Central memory CD8-positive, alpha-beta T cell (primary cell): ENCODE results near the gene FLT1.

Source experiments
- ATAC-seq: fragments of 150-1000 bp; cut with Tn5 transposase; replicated peaks from 2 replicates; pipeline ENCODE4 v1.10.0; 2022; ENCODE audit warnings: mild to moderate bottlenecking, moderate FRiP score, moderate number of reproducible peaks; ENCODE audit not compliant: poor library complexity, severe bottlenecking; ENCODE audit errors: extremely low read depth
- DNase-seq, 2 donors: peaks; one replicate each; pipeline ENCODE4 v3.0.0; 2021; ENCODE audit warnings: low spot score in 2 of 2
- H3K27ac Mint-ChIP-seq: one replicate; pipeline ENCODE4 v1.8.0; 2022; ENCODE audit warnings: low read depth, mild to moderate bottlenecking, moderate library complexity, mixed read lengths
- H3K27me3 Mint-ChIP-seq: one replicate; pipeline ENCODE4 v1.8.0; 2022; ENCODE audit warnings: mixed read lengths
- H3K36me3 Mint-ChIP-seq: one replicate; pipeline ENCODE4 v1.8.0; 2022; ENCODE audit warnings: mild to moderate bottlenecking, moderate library complexity, mixed read lengths; ENCODE audit not compliant: insufficient read depth
- H3K4me1 Mint-ChIP-seq: one replicate; pipeline ENCODE4 v1.8.0; 2022; ENCODE audit warnings: mixed read lengths
- H3K4me3 Mint-ChIP-seq: one replicate; pipeline ENCODE4 v1.8.0; 2022; ENCODE audit warnings: mild to moderate bottlenecking, moderate library complexity, mixed read lengths
- H3K9me3 Mint-ChIP-seq: one replicate; pipeline ENCODE4 v1.8.0; 2022; ENCODE audit warnings: mixed read lengths

The FLT1 gene

GRCh38 chr13:28347456-28348371 is 147.2 kb downstream of the FLT1 start:
- no peaks in the 10 kb centered on the region for H3K9me3 Mint-ChIP-seq
- no peak overlapping the region for H3K27ac Mint-ChIP-seq
- no peak overlapping the region for H3K4me3 Mint-ChIP-seq
- no peak for DNase-seq
- H3K27me3 Mint-ChIP-seq, result peaks cover 62% of the 10 kb centered on the region
- ATAC-seq, result no peak
- peaks cover 5% of the 10 kb centered on the region for H3K4me1 Mint-ChIP-seq
- peaks cover 4% of the 10 kb centered on the region for H3K36me3 Mint-ChIP-seq

- no peaks in the 10 kb centered on the region for H3K9me3 Mint-ChIP-seq
- ATAC-seq (no peak), DNase-seq (no peak)
- peaks cover 5% of the 10 kb centered on the region for H3K4me1 Mint-ChIP-seq
- H3K27me3 Mint-ChIP-seq, result peaks cover 60% of the 10 kb centered on the region
- H3K36me3 Mint-ChIP-seq, result peaks cover 4% of the 10 kb centered on the region
- H3K4me3 Mint-ChIP-seq, result no peak overlapping the region
- H3K27ac Mint-ChIP-seq, result no peak overlapping the region
Measured at GRCh38 chr13:28346154-28346553, 148.8 kb downstream of the FLT1 start.

- DNase-seq (no peak), ATAC-seq (no peak)
- Mint-ChIP-seq H3K36me3 (peaks cover 2% of the 10 kb centered on the region), H3K4me1 (peaks cover 5% of the 10 kb centered on the region), H3K27me3 (peaks cover 50% of the 10 kb centered on the region), H3K9me3 (no peaks in the 10 kb centered on the region), H3K4me3 (no peak overlapping the region), H3K27ac (no peak overlapping the region)
Measured at GRCh38 chr13:28344163-28344562, 150.8 kb downstream of the FLT1 start.

GRCh38 chr13:28342251-28342650 is 152.7 kb downstream of the FLT1 start:
- DNase-seq (no peak), ATAC-seq (no peak)
- no peak overlapping the region for H3K27ac Mint-ChIP-seq
- no peaks in the 10 kb centered on the region for H3K4me1 Mint-ChIP-seq
- H3K36me3 Mint-ChIP-seq, result no peaks in the 10 kb centered on the region
- H3K9me3 Mint-ChIP-seq, result no peaks in the 10 kb centered on the region
- H3K4me3 Mint-ChIP-seq, result no peak overlapping the region
- peaks cover 60% of the 10 kb centered on the region for H3K27me3 Mint-ChIP-seq

GRCh38 chr13:28340272-28340793 is 154.6 kb downstream of the FLT1 start:
- no peak overlapping the region for H3K4me3 Mint-ChIP-seq
- no peak overlapping the region for H3K27ac Mint-ChIP-seq
- peaks cover 53% of the 10 kb centered on the region for H3K27me3 Mint-ChIP-seq
- no peaks in the 10 kb centered on the region for H3K4me1 Mint-ChIP-seq
- no peaks in the 10 kb centered on the region for H3K36me3 Mint-ChIP-seq
- ATAC-seq (no peak), DNase-seq (no peak)
- H3K9me3 Mint-ChIP-seq, result no peaks in the 10 kb centered on the region

GRCh38 chr13:28339419-28339818 is 155.5 kb downstream of the FLT1 start:
- DNase-seq, result no peak
- Mint-ChIP-seq H3K4me1 (no peaks in the 10 kb centered on the region), H3K27ac (no peak overlapping the region), H3K27me3 (peaks cover 44% of the 10 kb centered on the region), H3K9me3 (no peaks in the 10 kb centered on the region), H3K4me3 (no peak overlapping the region), H3K36me3 (no peaks in the 10 kb centered on the region)
- no peak for ATAC-seq

- Mint-ChIP-seq H3K27me3 (peaks cover 37% of the 10 kb centered on the region), H3K9me3 (no peaks in the 10 kb centered on the region), H3K4me3 (no peak overlapping the region), H3K4me1 (no peaks in the 10 kb centered on the region), H3K36me3 (no peaks in the 10 kb centered on the region), H3K27ac (no peak overlapping the region)
- no peak for DNase-seq
- no peak for ATAC-seq
Measured at GRCh38 chr13:28338742-28339141, 156.2 kb downstream of the FLT1 start.

- H3K36me3 Mint-ChIP-seq, result no peaks in the 10 kb centered on the region
- H3K27ac Mint-ChIP-seq, result no peak overlapping the region
- ATAC-seq, result no peak
- peaks cover 34% of the 10 kb centered on the region for H3K27me3 Mint-ChIP-seq
- H3K9me3 Mint-ChIP-seq, result no peaks in the 10 kb centered on the region
- H3K4me1 Mint-ChIP-seq, result no peaks in the 10 kb centered on the region
- DNase-seq, result no peak
- no peak overlapping the region for H3K4me3 Mint-ChIP-seq
Measured at GRCh38 chr13:28338006-28338574, 156.8 kb downstream of the FLT1 start.

GRCh38 chr13:28337166-28338005 is 157.5 kb downstream of the FLT1 start:
- no peak for ATAC-seq
- Mint-ChIP-seq H3K9me3 (no peaks in the 10 kb centered on the region), H3K27ac (no peak overlapping the region), H3K4me1 (no peaks in the 10 kb centered on the region), H3K4me3 (no peak overlapping the region), H3K27me3 (peaks cover 34% of the 10 kb centered on the region), H3K36me3 (no peaks in the 10 kb centered on the region)
- no peak for DNase-seq

- H3K9me3 Mint-ChIP-seq, result no peaks in the 10 kb centered on the region
- H3K36me3 Mint-ChIP-seq, result no peaks in the 10 kb centered on the region
- H3K4me3 Mint-ChIP-seq, result no peak overlapping the region
- ATAC-seq (no peak), DNase-seq (no peak)
- peaks cover 34% of the 10 kb centered on the region for H3K27me3 Mint-ChIP-seq
- no peaks in the 10 kb centered on the region for H3K4me1 Mint-ChIP-seq
- no peak overlapping the region for H3K27ac Mint-ChIP-seq
Measured at GRCh38 chr13:28336193-28336657, 158.7 kb downstream of the FLT1 start.

GRCh38 chr13:28333204-28333881 is 161.6 kb downstream of the FLT1 start:
- Mint-ChIP-seq H3K27ac (no peak overlapping the region), H3K4me3 (no peak overlapping the region), H3K4me1 (no peaks in the 10 kb centered on the region), H3K9me3 (no peaks in the 10 kb centered on the region), H3K36me3 (no peaks in the 10 kb centered on the region), H3K27me3 (peaks cover 35% of the 10 kb centered on the region)
- DNase-seq (no peak), ATAC-seq (no peak)
